GM19239 (cell line): ENCODE results near the gene ZC3H8.

Experiments
- DNase-seq: peaks from one replicate; pipeline ENCODE4 v3.0.0; 2011; ENCODE audit warnings: low spot score; ENCODE audit not compliant: insufficient read length
- FAIRE-seq: peaks from 2 replicates; lab custom pipeline; 2011; peaks lifted over from hg19 to GRCh38; lab: Jason Lieb, UNC

The ZC3H8 gene

GRCh38 chr2:112168422-112169124 lies 86.3 kb downstream of the ZC3H8 start:
- no peak for DNase-seq
- FAIRE-seq: no peak

- no peak for FAIRE-seq
- no peak for DNase-seq
Measured at GRCh38 chr2:112166806-112167499, 87.9 kb downstream of the ZC3H8 start.

GRCh38 chr2:112165296-112165695 lies 89.5 kb downstream of the ZC3H8 start:
- no peak for FAIRE-seq
- no peak for DNase-seq

- DNase-seq (no peak), FAIRE-seq (no peak)
Measured at GRCh38 chr2:112164876-112165275, 90.0 kb downstream of the ZC3H8 start.

GRCh38 chr2:112163541-112163981 lies 91.3 kb downstream of the ZC3H8 start:
- FAIRE-seq (no peak), DNase-seq (no peak)

- FAIRE-seq (no peak), DNase-seq (no peak)
Measured at GRCh38 chr2:112162956-112163355, 91.9 kb downstream of the ZC3H8 start.

GRCh38 chr2:112162341-112162740 lies 92.5 kb downstream of the ZC3H8 start:
- no peak for FAIRE-seq

More at GRCh38 chr2:112162341-112162740, 92.5 kb downstream of the ZC3H8 start:
- no peak for DNase-seq
